Stimulated activated CD8-positive, alpha-beta memory T cell treated with anti-CD3 and anti-CD28 coated beads, Interleukin-2, amount 100 ng/mL, for 48 hours (primary cell): ENCODE data around the gene TNN.
"Not testable (repeated sequence)": the region's sequence is repeated elsewhere in the genome, so short reads cannot be mapped to it uniquely, and the experiment has no call there.

Experiments
- DNase-seq, 2 donors: peaks; one replicate each; pipeline ENCODE4 v3.0.0-alpha.2; 2020; ENCODE audit warnings: low read depth in 2 of 2

Gene TNN

DNA sequence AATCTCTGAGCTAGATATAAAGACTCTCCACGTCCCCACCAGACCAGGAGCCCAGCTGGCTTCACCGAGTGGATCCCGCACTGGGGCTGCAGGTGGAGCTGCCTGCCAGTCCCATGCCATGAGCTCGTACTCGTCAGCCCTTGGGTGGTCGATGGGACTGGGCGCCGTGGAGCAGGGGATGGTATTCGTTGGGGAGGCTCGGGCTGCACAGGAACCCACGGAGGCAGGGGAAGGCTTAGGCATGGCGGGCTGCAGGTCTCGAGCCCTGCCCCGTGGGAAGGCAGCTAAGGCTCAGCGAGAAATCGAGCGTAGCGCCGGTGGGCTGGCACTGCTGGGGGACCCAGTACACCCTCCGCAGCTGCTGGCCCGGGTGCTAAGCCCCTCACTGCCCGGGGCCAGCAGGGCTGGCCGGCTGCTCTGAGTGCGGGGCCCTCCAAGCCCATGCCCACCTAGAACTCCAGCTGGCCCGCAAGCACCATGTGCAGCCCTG lies 40.7 kb downstream of the TNN start:
- not testable (repeated sequence) for DNase-seq

DNA sequence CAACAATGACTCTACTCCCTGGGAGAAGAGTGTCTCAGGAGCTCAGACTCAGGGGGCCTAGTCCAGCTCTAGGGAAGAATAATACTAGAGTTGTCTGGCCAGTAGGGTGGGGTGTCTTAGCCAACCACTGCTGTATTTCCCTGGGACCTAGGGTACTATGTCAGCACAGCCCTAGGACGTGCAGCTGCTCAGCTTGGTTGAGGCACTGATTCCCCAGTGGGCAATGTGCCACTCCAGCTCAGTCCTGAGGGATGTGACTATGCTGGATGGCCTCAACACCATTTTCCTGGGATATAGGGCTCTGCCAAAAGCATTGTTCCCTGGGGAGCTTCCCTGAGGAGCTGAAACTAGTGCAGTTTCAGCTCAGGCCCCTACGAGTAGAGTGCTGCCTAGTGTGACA lies 47.4 kb downstream of the TNN start:
- DNase-seq = no peak

GRCh38 chr1:175116210-175116798 lies 48.7 kb downstream of the TNN start:
- no peak for DNase-seq

- no peak for DNase-seq
These were observed 49.3 kb downstream of the TNN start for GRCh38 chr1:175116903-175117302.

- DNase-seq = no peak
These were observed 51.0 kb downstream of the TNN start for GRCh38 chr1:175118375-175119367.

DNA sequence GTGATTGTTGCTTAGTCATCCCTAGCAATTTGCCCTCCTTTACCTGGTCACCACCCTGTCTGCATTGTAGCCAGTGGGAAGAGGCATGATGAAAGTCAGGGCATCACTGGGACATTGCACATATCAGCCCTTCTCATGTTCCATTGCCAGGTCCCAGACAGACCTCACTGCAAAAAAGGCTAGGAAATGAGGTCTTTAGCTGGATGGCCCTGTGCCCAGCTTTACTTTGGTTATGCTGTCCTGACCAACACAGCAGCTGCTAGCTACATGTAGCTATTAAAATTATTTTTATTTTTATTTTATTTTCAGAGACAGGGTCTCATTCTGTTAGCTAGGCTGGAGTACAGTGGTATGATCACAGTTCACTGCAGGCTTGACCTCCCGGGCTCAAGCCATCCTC lies 52.9 kb downstream of the TNN start:
- no peak for DNase-seq

GRCh38 chr1:175124861-175125260 lies 57.2 kb downstream of the TNN start:
- no peak for DNase-seq

- DNase-seq = no peak
These were observed 58.7 kb downstream of the TNN start for GRCh38 chr1:175126347-175126746.

- no peak for DNase-seq
These were observed 59.9 kb downstream of the TNN start for GRCh38 chr1:175127565-175127964.

DNA sequence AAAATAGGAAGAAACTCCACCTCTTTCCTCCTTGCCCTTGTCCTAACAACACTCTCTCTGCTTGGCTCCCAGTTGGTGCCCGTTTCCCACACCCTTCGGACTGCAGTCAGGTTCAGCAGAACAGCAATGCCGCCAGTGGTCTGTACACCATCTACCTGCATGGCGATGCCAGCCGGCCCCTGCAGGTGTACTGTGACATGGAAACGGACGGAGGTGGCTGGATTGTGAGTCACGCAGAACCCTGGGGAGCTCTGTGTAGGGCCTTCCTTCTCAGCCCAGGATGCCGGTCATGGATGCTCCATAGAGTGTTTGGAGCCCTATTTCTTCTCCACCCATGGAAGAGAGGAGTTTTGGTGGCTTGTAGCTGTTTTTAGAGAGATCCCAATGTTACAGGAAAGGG lies 60.9 kb downstream of the TNN start:
- DNase-seq = no peak

DNA sequence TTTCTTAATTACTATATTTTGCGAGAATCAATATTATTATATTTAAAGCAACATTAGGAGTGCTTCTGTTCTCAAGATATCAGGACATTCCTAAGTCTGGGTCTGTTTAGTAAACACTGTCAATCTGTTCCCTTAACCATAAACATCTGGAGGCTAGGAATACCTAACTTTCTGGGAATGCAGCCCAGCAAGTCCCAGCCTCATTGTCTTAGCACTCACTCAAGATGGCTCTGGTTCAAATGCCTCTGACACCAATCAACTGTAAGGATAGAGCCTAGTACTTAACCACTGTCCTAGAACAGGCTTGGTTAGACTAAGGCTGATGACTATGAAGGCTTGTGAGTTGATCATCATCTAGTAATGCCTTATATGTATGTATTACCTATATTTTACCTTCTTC lies 61.5 kb downstream of the TNN start:
- no peak for DNase-seq

DNA sequence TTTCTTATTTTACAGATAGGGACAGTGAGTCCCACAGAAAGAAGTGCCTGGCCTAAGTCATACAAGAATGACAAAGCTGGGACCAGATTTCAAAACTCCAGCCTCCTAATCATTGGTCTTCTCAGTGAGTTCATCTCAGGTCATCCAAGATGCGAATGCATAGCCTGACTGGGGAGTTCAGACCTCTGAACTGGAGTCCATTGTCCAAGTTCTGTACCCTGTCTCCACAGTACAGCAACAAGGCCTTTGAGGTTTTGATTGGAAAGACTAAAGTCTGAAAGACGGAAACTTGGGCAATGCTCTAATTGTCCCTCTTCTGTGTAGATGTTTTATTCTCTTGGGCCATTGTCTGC lies 62.0 kb downstream of the TNN start:
- DNase-seq = no peak

GRCh38 chr1:175129997-175130648 lies 62.5 kb downstream of the TNN start:
- DNase-seq = no peak

- DNase-seq = no peak
These were observed 63.0 kb downstream of the TNN start for GRCh38 chr1:175130649-175131045.

- DNase-seq = no peak
These were observed 63.5 kb downstream of the TNN start for GRCh38 chr1:175131095-175131494.

- DNase-seq = no peak
These were observed 64.8 kb downstream of the TNN start for GRCh38 chr1:175132436-175132835.

DNA sequence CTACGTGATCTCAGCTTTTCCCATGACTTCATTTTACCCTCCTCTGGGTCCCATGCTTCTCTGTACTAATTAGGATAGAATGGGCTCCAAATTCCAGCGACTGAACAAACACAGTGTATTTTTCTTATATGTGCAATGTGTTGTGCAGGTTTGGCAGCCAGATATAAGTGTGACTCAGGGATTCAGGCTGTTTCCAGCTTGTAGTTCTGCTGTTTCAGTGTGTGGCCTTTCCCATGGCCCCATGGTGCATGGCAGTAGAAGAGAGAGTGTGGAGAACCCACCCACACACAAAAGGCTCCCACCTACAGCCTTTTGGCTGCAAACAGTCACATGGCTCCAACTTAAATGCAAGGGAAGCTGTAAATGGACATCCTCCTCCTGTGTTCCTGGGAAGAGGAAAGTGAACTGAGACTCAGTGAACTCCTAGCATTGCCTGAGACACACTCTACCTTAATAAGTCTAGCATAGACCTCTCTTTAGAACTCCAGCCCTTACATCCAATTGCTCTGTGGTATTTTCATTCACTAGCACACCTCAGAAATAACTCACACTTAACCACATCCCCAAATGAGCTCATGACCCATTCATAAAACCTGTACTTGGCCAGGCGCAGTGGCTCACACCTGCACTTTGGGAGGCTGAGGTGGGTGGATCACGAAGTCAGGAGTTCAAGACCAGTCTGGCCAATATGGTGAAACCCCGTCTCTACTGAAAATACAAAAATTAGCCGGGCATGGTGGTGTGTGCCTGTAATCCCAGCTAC lies 66.2 kb downstream of the TNN start:
- DNase-seq = no peak

- DNase-seq = no peak
These were observed 66.9 kb downstream of the TNN start for GRCh38 chr1:175134500-175134899.

- no peak for DNase-seq
These were observed 68.6 kb downstream of the TNN start for GRCh38 chr1:175136246-175136645.

DNA sequence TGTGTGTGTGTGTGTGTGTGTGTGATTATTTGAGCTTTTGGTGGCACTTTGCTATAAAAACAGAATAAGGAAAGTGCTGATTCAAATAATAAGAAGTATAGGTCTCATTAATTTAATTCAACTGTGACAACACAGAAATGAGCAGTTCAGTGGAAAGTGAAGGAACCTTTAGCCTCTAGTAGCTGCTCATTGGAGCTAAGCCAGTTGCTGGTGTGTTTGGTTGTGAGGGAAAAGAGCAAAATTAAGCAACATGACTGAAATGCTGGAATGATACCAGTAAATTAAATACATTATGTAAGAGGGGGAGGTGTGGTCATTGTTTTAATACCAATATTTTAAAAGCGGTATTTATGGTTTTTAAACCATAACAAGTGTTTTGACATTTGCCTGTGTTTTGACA lies 69.7 kb downstream of the TNN start:
- no peak for DNase-seq

- DNase-seq = no peak
These were observed 70.9 kb downstream of the TNN start for GRCh38 chr1:175138579-175138978.
